Kidney capillary endothelial cell (primary cell): Measurements from ENCODE around the gene FHOD3.
"Not testable (repeated sequence)": the region's sequence is repeated elsewhere in the genome, so short reads cannot be mapped to it uniquely, and the experiment has no call there.

ENCODE experiments used
- DNase-seq: peaks from one replicate; pipeline ENCODE4 v3.0.0-alpha.2; 2018; ENCODE audit warnings: low spot score

FHOD3 gene

DNA sequence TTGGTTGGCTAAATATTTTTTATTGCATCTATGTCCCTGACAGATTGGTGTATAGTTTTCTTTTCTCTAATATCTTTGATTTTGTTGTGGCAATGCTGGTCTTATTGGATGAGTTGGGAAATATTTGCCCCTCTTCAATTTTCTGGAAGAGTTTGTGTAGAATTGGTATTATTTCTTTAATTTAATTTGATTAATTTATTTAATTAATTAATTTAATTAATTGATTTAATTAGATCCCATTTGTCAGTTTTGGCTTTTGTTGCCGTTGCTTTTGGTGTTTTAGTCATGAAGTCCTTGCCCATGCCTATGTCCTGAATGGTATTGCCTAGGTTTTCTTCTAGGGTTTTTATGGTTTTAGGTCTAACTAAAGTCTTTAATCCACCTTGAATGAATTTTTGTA, 253.8 kb downstream of the FHOD3 start:
- DNase-seq, result not testable (repeated sequence)

DNA sequence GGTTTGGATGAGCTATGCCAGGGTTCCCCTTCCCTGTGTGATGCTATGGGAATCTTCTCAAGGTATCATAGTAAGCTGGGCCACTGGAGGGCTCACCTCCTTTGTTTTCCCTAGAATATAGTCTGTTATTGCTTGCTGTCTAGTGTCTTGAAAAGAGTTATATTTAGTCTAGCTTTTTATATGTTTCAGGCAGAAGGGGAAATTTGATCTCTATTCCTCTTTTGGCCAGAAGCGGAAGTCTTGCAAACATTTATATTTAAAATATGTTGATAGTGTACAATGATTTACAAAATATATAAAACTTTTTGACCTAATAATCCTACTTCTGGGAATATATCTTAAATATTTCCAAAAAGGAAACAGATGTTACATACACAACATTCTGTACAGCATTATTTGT, 260.7 kb downstream of the FHOD3 start:
- DNase-seq, result no peak

- DNase-seq, result no peak
These were observed 261.8 kb downstream of the FHOD3 start for GRCh38 chr18:36559149-36559857.

DNA sequence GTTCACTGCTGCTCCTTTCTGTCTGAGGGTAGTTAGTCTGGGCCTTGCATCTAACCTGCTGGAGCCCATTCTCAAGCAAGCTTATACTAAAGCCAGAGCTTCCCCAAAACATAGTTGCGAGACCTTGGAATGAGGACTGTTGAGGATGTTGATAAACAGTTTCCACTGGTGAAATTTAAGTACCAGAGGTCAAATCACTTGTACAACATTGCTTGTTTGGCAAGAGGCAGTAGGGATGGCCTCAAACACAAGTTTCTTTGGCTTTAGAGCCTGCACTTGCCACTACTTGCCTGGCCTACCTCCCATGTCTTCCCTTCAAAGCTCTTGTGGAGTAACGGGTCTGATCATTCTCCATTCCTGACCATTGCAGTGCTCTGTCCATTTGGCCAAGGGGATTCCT, 262.7 kb downstream of the FHOD3 start:
- no peak for DNase-seq

- no peak for DNase-seq
These were observed 263.5 kb downstream of the FHOD3 start for GRCh38 chr18:36561046-36561445.

DNA sequence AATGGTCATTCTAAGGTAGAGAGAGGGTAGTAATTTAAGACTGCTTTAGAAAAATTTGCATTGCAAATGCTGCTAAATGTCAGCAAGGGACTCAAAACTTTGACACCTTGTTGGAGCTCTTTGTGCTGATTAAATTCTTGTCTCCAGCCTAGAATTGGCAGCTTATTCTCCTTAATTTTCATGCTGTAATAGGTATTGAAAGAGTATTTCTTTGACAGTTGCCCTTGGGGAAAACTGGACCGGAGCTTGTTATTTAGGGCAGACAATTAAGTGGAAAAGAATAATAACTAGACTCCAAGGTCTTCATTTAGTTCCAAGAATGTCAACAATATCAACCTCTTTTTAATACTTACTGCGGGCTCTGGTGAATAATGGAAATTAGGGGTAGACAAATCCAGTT, 267.3 kb downstream of the FHOD3 start:
- DNase-seq, result no peak

GRCh38 chr18:36567800-36568199, 270.3 kb downstream of the FHOD3 start:
- DNase-seq, result no peak

DNA sequence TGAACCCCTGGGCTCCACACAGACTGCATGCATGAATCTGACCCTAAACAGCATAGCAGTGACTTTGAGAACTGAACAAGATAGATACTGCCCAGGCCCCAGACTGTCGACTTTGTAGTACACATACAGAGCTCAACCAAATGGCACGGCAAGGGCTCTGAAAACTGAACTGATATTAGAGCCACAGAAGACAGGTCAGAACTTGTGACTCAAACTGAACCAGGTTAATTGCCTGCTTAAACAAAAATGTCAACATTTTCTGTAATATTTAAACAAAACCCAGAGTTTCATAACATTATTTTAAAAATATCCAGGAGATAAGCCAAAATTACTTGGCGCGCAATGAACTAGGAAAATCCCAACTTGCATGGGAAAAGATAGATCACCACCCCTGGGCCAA, 271.0 kb downstream of the FHOD3 start:
- no peak for DNase-seq

- peak; percentile 16 for DNase-seq
These were observed 274.8 kb downstream of the FHOD3 start for GRCh38 chr18:36572135-36572856.

- DNase-seq, result no peak
These were observed 278.8 kb downstream of the FHOD3 start for GRCh38 chr18:36576339-36576738.

DNA sequence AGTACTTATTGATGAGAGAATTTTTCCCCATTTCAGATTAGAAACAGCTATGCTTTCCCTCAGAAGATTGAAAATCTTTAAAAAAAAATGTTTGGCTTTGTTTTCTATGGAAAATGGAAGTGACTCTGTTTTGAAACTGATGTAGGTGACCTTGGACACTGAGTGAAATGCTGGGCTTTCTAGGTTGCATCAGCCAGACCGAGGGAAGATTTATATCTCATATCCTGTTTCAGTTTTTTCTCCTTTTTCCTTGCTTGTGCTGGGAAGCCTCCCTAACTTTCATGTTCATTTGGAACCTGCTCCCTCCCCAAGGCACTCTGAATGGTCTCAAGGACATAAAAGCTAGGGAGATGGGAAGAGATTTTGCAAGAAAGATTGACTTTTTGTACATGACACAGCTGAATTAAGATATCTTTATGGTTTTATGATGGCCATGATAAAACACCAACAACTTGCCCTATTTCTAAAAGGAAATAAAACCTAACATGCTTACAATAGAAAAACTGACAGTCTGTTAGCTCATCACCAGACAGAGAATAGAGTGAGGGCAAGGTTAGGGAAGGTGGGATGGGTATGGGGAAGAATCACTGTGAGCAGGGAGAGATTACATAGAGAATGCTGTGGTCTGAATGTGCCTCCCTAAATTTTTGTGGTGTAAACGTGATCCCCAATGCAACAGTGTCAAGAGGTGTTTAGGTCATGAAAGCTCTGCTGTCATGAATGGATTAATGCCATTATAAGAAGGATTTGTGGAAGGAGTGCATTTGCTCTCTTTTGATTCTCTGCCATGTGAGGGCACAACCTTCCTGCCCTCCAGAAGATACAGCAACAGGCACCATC, 281.6 kb downstream of the FHOD3 start:
- no peak for DNase-seq

- no peak for DNase-seq
These were observed 282.8 kb downstream of the FHOD3 start for GRCh38 chr18:36580266-36580665.

GRCh38 chr18:36580874-36581750, 283.6 kb downstream of the FHOD3 start:
- no peak for DNase-seq

GRCh38 chr18:36582988-36583745, 285.7 kb downstream of the FHOD3 start:
- DNase-seq, result no peak

DNA sequence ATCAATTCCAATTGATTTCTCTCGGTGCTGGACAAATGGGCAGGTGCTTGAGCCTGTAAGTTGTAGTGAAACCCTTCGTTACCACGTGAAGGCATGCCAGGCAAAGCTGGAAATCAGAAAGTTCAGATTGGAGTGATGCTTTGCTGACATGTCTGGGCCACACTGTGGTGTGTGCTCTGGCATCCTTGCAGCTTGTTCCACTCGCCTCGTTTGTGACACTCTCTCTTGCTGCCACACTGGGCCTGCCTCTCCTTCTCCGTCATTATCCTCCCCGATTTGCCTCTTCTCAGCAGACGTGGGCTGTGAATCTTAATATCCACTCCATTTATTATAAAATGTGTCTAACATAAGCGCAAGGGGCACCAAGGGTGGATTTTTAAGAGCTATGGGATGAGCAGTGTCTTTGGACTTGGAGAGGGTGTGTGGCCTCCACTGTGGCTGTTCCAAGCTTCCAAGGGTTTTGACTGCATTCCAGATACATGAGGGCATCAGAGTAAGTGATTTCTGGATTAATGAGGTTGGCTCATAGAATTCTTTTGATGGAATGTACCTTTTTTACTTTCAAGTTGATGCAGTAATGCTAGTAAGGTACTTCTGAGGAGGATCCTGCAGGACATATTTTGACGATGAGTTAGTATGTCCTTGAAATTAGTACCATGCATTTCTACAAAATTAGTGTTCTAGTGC, 292.5 kb downstream of the FHOD3 start:
- no peak for DNase-seq

DNA sequence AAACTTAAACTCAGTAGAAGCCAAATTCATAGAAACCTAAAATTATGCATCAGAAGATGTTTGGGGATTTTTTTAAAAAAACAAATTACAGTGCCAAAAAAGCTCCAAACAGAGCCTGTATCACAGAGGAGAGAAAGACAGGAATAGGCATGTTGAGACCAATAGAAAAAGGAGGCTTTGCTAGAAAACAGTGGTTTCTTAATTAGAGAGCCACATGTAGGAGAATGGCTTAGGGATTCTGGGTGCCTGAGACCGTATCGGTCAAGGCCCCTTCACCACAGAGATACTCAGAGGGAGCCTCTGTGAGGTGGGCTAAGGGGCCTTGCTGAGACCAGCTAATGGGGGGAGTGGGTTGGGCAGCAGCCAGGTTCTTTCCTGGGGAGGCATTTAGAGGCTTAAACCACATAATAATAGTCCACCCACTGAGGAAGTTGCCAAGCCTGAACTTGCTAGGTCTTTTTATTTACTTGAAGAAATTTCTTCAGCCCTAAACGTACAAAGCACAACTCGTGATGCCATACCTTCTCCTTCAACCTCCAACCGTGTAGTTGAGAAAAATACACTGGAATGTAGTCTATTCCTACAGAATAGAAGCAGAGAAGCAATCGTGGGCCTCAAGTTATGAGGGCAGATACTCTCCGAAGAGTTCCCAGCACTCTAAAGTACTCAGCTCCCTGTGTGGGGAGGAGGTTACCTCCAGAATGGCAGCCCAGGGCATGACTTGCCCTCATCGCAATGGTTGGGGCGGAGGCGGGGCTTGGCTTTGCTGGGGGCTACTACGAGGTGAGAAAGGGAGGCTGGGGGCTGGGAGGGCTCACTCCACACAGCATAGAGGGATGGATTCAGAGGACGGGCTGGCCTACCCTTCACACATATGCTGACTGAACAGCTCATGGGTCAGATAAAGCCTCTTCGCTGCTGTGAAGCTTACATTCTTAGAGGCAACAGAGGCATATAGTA, 293.4 kb downstream of the FHOD3 start:
- no peak for DNase-seq

DNA sequence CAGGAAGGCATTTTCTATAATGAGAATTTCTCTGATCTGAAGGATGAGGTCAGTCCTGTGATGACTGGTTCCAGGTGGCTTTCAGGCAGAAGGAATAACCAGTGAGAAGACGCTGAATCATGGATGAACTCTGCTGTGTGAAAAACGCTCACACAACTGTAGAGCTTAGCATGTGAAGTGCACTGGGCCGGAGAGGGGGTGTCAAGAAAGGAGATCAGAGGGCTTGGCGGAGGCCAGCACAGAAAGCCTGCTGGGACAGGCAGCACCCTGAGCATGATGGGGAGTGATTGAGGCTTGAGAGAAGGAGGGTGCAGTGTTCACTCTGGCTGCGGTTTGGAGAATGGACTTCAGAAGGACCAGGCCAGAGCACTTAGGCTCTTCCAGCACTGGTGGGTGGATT, 294.8 kb downstream of the FHOD3 start:
- DNase-seq, result no peak

GRCh38 chr18:36593001-36593400, 295.5 kb downstream of the FHOD3 start:
- no peak for DNase-seq

GRCh38 chr18:36593641-36594040, 296.1 kb downstream of the FHOD3 start:
- no peak for DNase-seq
